SIG-M5 (cell line): Measurements from ENCODE around the gene ZMYND12.
"Not testable (repeated sequence)": the region's sequence is repeated elsewhere in the genome, so short reads cannot be mapped to it uniquely, and the experiment has no call there.

Source experiments
- DNase-seq: peaks from one replicate; lab custom pipeline; 2025; lab: John Stamatoyannopoulos, UW

The ZMYND12 gene

GRCh38 chr1:42456010-42456753, at the start of gene ZMYND12, which contains the start of gene PPCS:
TSS of gene ZMYND12 (minus strand) at chr1:42456022. CDS start at chr1:42455997, 25 bp downstream.
TSS of gene PPCS (plus strand) at chr1:42456543. CDS start at chr1:42456566, 23 bp downstream.
- DNase-seq = no peak

DNA sequence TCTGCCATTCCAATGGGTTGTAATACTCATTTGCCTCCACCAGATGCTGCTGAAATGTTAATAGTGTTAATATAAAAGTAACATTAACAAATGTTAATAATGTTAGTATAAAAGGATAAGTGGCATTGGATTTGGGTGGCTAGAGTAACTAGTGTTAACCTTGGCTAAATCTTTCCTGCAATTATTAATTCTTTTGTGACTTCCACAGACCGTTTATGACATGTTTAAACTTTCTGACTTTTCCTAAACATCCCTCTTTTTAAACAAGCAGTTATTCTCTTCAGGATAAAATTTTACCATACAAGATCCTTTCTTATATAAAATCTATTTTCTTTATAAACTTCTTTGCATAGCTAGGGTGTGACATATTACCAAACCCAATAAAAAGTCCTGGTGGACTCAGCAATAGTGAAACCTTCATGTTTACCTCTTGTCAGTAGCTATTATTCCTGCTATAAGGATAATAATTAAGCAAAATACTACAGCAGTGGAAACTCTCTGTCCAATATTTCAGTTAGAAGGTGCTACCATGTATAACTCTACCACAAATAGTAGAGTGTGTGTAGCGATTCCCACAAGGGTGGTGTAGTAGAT, 48.8 kb upstream of the ZMYND12 start:
- DNase-seq = no peak

DNA sequence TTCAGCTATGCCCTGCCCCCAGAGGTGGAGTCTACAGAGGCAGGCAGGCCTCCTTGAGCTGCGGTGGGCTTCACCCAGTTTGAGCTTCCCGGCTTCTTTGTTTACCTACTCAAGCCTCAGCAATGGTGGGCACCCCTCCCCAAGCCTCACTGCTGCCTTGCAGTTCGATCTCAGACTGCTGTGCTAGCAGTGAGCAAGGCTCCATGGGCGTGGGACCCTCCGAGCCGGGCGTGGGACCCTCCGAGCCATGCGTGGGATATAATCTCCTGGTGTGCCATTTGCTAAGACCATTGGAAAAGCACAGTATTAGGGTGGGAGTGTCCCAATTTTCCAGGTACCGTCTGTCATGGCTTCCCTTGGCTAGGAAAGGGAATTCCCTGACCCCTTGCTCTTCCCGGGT, 46.2 kb upstream of the ZMYND12 start:
- not testable (repeated sequence) for DNase-seq

DNA sequence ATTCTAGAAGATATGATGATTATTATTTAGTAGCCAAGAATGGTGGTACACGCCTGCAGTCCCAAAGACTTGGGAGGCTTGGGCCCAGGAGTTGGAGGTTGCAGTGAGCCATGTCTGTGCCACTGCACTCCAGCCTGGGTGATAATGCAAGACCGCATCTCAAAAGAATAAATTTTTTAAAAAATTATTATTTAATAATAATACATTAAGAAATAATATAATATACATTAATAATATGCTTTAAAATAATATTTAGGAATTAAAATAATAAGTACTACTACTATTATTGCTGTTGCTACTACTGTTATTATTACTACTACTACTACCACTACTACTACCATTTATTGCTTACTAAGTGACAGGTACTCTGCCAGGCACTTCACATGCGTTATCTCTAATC, 34.4 kb upstream of the ZMYND12 start:
- no peak for DNase-seq

GRCh38 chr1:42484382-42484781, 28.6 kb upstream of the ZMYND12 start:
- DNase-seq = no peak

DNA sequence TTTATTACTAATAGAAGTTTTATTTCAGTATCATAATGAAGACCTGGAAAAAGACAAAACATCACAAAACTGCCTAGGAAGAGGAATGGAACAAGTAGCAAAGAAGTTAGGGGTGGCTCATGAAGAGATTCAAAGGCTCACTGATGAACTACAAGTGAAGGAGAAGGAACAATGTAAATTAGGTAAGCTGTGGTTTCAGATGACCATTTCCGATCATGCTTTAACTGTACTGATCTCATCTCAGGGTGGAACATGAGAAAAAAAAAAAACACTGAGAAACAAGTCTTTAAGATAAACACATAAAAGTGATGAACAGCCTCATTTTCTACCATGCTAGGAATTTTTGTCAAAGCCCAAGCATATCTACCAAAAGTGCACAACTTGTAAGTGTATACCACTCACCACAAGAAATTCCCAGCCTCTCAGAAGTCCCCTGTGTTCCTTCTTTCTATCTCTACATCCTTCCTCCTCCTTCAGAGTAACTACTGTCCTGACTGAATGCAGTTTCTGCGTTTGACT, 26.9 kb upstream of the ZMYND12 start:
- no peak for DNase-seq

GRCh38 chr1:42480921-42481320, 25.1 kb upstream of the ZMYND12 start:
- no peak for DNase-seq

GRCh38 chr1:42479621-42480020, 23.8 kb upstream of the ZMYND12 start:
- DNase-seq = no peak

DNA sequence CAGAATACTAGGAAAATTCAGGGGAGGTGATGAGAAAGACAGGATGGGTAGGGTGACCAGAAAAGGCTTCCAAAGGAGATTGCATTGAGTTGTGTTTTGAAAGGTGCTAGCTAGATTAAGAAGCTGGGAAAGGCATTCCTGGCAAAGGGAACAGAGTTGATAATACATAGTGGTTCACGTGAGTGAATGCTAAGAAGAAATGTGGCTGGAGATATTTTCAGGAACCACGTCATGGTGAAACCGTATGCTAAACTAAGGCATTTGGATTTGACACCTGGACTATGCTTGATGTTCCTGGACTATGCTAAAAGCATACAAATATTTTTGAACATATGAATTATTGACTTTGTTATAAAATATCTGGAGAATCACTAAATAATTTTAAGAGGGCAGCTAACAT, 22.0 kb upstream of the ZMYND12 start:
- no peak for DNase-seq

DNA sequence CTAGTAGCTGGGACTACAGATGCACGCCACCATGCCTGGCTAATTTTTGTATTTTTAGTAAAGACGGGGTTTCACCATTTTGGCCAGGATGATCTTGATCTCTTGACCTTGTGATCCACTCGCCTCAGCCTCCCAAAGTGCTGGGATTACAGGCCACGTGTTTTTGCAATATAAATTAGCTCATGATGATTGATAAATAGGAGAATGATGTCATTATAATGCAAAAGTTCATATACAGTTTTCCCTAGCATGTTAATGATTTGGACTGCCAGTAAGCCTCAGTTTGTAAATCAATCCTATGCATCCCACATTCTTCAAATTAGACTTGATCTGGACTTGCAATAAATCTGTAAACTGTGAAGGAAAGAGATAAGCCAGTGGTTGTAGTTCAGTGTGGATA, 21.5 kb upstream of the ZMYND12 start:
- not testable (repeated sequence) for DNase-seq

- DNase-seq = no peak
Measured at GRCh38 chr1:42476605-42477004, 20.8 kb upstream of the ZMYND12 start.

DNA sequence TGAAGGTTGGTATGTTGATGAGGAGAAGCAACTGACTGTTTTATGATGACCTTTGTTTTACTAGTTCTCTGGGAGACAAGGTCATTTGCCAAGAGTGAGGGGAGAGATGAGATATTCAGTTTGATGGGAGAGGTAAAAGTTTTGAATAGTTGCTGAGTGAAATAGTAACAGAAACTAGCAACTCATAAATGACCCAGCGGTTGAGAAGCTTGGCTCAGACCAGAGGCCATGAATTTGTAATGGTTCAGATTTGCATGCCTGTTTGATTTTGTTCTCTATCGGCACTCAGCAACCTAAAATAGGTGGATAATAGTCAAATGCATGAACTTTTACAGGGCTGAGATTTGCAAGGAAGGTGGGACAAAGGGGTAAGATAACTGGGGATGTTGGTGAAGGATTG, 13.9 kb upstream of the ZMYND12 start:
- DNase-seq = no peak

GRCh38 chr1:42466030-42466429, 10.2 kb upstream of the ZMYND12 start:
- DNase-seq = no peak

- DNase-seq = no peak
Measured at GRCh38 chr1:42463921-42464320, 8.1 kb upstream of the ZMYND12 start.

DNA sequence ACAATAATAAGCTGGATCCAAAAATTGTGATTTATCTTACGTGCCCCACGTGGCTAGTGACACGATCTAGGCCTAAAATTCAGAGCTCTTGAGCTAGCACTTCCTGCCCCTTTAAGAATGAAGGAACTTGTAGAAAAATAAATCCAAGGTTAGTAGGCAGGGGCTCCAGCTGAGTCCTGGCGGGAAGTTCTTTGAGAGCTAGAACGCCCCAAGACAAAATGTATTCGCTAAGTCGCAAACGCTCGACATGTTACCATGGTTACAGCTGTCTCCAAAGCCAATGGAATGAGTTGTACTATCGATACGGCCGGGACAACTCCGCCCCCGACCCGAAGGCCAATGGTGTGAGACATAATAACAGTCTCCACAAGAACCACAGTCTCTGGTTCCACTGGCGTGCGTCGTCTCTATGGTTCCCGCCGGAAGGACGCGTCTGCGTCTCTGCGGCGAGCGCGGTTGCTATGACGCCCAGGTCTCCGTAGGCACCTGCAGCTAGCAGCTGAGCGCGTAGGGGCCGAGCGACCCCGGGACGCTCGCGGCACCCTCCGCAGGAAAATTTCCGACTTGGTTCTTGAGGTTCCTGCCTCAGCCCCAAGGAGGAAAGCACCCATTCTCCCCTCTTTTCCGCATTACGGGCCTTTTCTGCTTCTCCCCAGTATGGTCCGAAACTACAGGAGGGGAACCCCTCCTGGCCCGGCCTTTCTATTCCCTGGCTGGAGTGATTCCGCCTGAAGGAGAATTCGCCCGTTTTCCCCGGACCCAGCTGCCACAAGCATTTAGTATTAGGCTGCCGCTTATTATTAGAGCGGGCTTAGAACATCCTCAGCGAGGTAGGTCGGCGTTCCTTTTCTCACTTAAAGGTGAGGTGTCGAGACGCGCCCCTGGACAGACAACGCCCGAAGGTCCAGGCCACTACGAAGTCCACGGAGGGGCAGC, 7.3 kb upstream of the ZMYND12 start, which contains the start of gene CCDC30:
Gene CCDC30, plus strand, starts transcription at position 459 of the 936 bp plus-strand sequence. CDS start 17,266 bp downstream, outside the sequence.
- peak; percentile 84 for DNase-seq

- no peak for DNase-seq
Measured at GRCh38 chr1:42461196-42461595, 5.4 kb upstream of the ZMYND12 start.

DNA sequence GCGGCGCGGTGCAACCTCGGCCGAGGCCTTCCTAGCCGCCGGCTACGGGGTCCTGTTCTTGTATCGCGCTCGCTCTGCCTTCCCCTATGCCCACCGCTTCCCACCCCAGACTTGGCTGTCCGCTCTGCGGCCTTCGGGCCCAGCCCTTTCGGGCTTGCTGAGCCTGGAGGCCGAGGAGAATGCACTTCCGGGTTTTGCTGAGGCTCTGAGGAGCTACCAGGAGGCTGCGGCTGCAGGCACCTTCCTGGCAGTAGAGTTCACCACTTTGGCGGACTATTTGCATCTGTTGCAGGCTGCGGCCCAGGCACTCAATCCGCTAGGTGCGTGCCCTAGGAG, 900 bp upstream of the ZMYND12 start:
- DNase-seq = no peak

DNA sequence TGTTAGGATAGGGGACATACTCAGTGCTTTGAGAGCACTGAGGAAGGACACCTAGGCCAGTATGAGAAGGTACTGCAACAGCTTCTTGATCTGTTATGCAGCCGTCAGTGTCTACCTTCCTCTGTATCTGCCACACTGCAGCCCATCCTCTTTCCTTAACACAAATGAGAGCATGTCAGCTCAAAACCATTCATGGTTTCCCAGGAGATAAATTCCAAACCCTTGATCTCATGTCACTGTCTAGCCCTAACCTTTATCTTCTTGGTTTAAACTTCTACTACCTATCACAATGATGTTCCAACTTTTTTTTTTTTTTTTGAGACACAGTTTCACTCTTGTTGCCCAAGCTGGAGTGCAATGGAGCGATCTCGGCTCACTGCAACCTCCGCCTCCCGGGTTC, 1.4 kb downstream of the ZMYND12 start:
- DNase-seq = no peak

DNA sequence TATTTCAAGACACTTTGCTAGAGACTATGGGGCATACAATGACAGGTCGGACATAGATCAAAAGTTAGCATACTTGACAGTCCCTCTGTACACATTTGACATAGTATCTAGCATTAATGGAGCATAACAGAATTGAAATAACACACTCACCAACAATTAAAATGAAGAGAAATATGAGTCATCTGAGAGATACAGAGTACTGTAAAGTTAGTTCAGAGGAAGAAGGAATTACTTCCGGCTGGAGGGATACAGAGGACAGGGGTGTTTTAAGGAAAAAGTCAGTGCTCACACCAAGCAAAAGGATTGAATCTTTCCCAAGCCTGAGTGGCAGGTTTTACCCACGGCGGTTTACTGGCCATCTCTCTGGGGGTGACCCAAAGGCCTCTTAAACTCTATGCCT, 2.4 kb downstream of the ZMYND12 start:
- DNase-seq = no peak

- no peak for DNase-seq
Measured at GRCh38 chr1:42450061-42450460, 5.8 kb downstream of the ZMYND12 start.

DNA sequence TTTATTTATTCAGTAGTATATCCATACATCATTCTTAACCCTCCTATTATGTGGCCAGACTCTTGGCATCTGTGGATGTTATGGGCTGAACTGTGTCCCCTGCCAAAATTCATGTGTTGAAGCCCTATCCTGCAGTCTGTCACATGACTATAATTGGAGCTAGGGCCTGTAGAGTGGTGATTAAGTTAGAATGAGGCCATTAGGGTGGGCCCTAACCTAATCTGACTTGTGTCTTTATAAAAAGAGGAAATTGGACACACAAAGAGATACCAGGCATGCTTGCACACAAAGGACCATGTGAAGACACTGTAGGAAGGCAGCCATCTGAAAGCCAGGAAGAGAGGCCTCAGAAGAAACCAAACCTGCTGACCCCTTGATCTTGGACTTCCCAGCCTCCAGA, 6.6 kb downstream of the ZMYND12 start:
- no peak for DNase-seq

DNA sequence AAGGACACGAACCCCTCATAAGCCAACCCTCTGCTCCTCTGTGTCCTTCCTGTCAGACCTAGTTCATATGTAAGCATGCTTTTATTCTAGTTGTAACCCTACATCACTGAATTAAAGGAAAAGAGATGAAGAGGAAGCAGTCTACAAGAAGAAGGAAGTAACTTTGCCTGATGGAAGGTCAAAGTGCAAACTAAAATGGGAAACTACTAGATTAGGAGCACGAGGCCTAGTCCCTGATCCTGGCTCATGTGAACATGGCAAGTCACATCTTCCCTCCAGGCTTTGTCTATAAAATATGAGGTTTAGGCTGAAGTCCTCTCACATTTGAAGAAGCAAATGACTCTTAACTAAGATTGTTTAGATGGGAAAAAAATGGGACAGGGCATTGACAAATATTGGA, 13.2 kb downstream of the ZMYND12 start:
- DNase-seq = no peak
